ENCODE data around the gene PFKM. TPM values are rescaled to one million over a fixed set of nuclear protein-coding genes. Genes with fewer than 3 reads are reported as not detected.

Gene PFKM
- total and polyA plus RNA-seq, 2 donors from 2014 or later = 67.7 to 69.6 TPM

DNA sequence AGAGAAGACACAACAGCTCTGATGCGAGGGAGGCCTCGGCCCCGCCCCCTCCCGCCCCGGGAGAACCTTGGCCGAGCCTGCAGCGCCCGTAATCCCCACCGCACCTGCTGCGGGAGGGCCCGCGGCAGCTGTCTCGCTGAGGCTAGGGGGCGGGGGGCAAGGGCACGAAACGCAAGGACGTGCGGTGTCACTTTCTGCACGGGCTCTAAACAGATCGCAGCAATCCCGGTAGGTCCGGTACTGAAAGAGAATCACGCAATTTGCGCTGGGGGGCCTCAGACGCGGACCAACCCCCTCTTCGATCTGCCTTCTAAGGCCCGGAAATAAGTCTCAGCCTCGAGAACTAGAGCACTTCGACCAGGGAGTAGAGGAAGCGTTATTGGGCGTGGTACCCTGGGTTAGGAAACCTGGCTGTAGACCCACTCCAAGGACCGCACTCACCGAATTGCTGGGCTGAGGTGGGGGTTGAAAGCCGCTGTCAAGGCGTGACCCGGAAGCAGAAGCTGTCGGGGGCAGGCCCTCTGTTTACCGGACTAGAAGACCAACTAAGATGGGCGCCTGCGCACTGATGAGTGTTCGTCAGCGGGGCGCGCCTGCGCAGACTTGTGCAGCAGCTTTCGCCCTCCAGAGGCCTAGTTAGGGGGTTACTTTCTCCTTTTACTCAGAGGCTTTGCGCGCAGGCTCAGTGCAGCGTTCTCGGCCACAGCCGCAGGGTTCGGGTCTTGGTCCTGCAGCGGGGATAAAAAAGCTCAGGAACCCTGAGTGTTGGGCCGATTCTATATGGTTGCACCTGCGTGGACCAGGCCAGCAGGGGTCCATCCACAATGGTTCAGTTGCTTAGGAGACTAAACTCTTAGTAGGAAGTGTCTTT, 38.1 kb downstream of the PFKM start, which contains the start of gene ASB8:
Gene ASB8 (minus strand): TSS at position 498 of the 871 bp plus-strand sequence. CDS start 4,019 bp downstream, outside the sequence.
- peaks cover 0 to 2% (median 0%) of the 10 kb centered on the region in 3 donors for H3K4me1 ChIP-seq (ENCODE audit: control insufficient read depth in 2 of 3, insufficient read depth in 2 of 3, low read depth in 1 of 3, low read length in 3 of 3)
- intact Hi-C loops (cut with DNase I) = no loop called here
- H3K27me3 ChIP-seq (ENCODE audit: control insufficient read depth, insufficient read depth, low read length) = no peaks in the 10 kb centered on the region
- TF ChIP-seq, protein P1, sequence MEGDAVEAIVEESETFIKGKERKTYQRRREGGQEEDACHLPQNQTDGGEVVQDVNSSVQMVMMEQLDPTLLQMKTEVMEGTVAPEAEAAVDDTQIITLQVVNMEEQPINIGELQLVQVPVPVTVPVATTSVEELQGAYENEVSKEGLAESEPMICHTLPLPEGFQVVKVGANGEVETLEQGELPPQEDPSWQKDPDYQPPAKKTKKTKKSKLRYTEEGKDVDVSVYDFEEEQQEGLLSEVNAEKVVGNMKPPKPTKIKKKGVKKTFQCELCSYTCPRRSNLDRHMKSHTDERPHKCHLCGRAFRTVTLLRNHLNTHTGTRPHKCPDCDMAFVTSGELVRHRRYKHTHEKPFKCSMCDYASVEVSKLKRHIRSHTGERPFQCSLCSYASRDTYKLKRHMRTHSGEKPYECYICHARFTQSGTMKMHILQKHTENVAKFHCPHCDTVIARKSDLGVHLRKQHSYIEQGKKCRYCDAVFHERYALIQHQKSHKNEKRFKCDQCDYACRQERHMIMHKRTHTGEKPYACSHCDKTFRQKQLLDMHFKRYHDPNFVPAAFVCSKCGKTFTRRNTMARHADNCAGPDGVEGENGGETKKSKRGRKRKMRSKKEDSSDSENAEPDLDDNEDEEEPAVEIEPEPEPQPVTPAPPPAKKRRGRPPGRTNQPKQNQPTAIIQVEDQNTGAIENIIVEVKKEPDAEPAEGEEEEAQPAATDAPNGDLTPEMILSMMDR (IDR thresholded peaks at IDR 0.05; ENCODE audit: borderline replicate concordance, extremely low read depth, insufficient read depth) = no peak
- DNase-seq = peak; percentile 99 to 100 (median 99)
- peak within 1 kb of the TSS; percentile 98 to 100 (median 98) for H3K4me3 ChIP-seq (ENCODE audit: low read length in 3 of 3)
- no peaks in the 10 kb centered on the region for H3K9me3 ChIP-seq (ENCODE audit: control insufficient read depth in 2 of 3, insufficient read depth in 1 of 3, low read length in 3 of 3)
- H3K36me3 ChIP-seq (ENCODE audit: control insufficient read depth in 2 of 3, insufficient read depth in 3 of 3, low read length in 3 of 3) = peaks cover 0 to 11% (median 5%) of the 10 kb centered on the region in 3 donors
- no peak for FAIRE-seq
- peak within 1 kb of the TSS; percentile 87 to 88 for H3K27ac ChIP-seq (ENCODE audit: low read depth in 2 of 2, low read length in 2 of 2)
- H3K9ac ChIP-seq (ENCODE audit: low read length in 3 of 3) = peak within 1 kb of the TSS; percentile 45 to 99 (median 93)

- TF ChIP-seq, protein P1 (IDR thresholded peaks at IDR 0.05; ENCODE audit: borderline replicate concordance, extremely low read depth, insufficient read depth) = no peak
- Histone ChIP-seq H3K36me3 (ENCODE audit: control insufficient read depth in 2 of 3, insufficient read depth in 3 of 3, low read length in 3 of 3) (peaks cover 0 to 7% (median 4%) of the 10 kb centered on the region in 3 donors), H3K27me3 (ENCODE audit: control insufficient read depth, insufficient read depth, low read length) (no peaks in the 10 kb centered on the region), H3K9me3 (ENCODE audit: control insufficient read depth in 2 of 3, insufficient read depth in 1 of 3, low read length in 3 of 3) (no peaks in the 10 kb centered on the region), H3K27ac (ENCODE audit: low read depth in 2 of 2, low read length in 2 of 2) (peak overlapping the region; percentile 87 to 88), H3K9ac (ENCODE audit: low read length in 3 of 3) (peak overlapping the region; percentile 9 to 99 (median 66)), H3K4me3 (ENCODE audit: low read length in 3 of 3) (peak overlapping the region; percentile 98 to 100 (median 98)), H3K4me1 (ENCODE audit: control insufficient read depth in 2 of 3, insufficient read depth in 2 of 3, low read depth in 1 of 3, low read length in 3 of 3) (peaks cover 0 to 2% (median 0%) of the 10 kb centered on the region in 3 donors)
- DNase-seq (no peak), FAIRE-seq (no peak)
- intact Hi-C loops (cut with DNase I) = no loop called here
These were observed 38.8 kb downstream of the PFKM start for GRCh38 chr12:48157889-48158370.

- FAIRE-seq (no peak), DNase-seq (no peak)
- Histone ChIP-seq H3K9me3 (ENCODE audit: control insufficient read depth in 2 of 3, insufficient read depth in 1 of 3, low read length in 3 of 3) (no peaks in the 10 kb centered on the region), H3K4me3 (ENCODE audit: low read length in 3 of 3) (no peak overlapping the region), H3K4me1 (ENCODE audit: control insufficient read depth in 2 of 3, insufficient read depth in 2 of 3, low read depth in 1 of 3, low read length in 3 of 3) (peaks cover 0 to 2% (median 0%) of the 10 kb centered on the region in 3 donors), H3K9ac (ENCODE audit: low read length in 3 of 3) (no peak overlapping the region), H3K36me3 (ENCODE audit: control insufficient read depth in 2 of 3, insufficient read depth in 3 of 3, low read length in 3 of 3) (no peaks in the 10 kb centered on the region), H3K27ac (ENCODE audit: low read depth in 2 of 2, low read length in 2 of 2) (no peak overlapping the region), H3K27me3 (ENCODE audit: control insufficient read depth, insufficient read depth, low read length) (no peaks in the 10 kb centered on the region)
- intact Hi-C loops (cut with DNase I) = no loop called here
- TF ChIP-seq, protein P1 (IDR thresholded peaks at IDR 0.05; ENCODE audit: borderline replicate concordance, extremely low read depth, insufficient read depth) = no peak
These were observed 40.9 kb downstream of the PFKM start for GRCh38 chr12:48160046-48160445.

Measured in kidney (tissue), 14 donors.